NOMO-1 (cell line): ENCODE data around the gene PID1.

Experiments used
- DNase-seq, 2 experiments: peaks; one replicate each; lab custom pipeline; 2025; ENCODE audit not compliant: unreplicated experiment in 2 of 2; lab: John Stamatoyannopoulos, UW

Gene PID1

GRCh38 chr2:229042349-229042748 lies 228.7 kb downstream of the PID1 start:
- DNase-seq = no peak

- no peak for DNase-seq
These were observed 229.4 kb downstream of the PID1 start for GRCh38 chr2:229041691-229042090.

- no peak for DNase-seq
These were observed 233.5 kb downstream of the PID1 start for GRCh38 chr2:229037621-229038020.

GRCh38 chr2:229033816-229034215 lies 237.3 kb downstream of the PID1 start:
- no peak for DNase-seq

GRCh38 chr2:229032608-229033234 lies 238.4 kb downstream of the PID1 start:
- DNase-seq = no peak

- DNase-seq = no peak
These were observed 243.6 kb downstream of the PID1 start for GRCh38 chr2:229027353-229028105.

- DNase-seq = no peak
These were observed 245.4 kb downstream of the PID1 start for GRCh38 chr2:229025653-229026052.

- DNase-seq = no peak
These were observed 248.4 kb downstream of the PID1 start for GRCh38 chr2:229022652-229023051.

GRCh38 chr2:229022071-229022470 lies 249.0 kb downstream of the PID1 start:
- DNase-seq = no peak

GRCh38 chr2:229009816-229010215 lies 261.3 kb downstream of the PID1 start:
- DNase-seq = no peak

- no peak for DNase-seq
These were observed 267.8 kb downstream of the PID1 start for GRCh38 chr2:229003256-229003655.

GRCh38 chr2:229001196-229001595 lies 269.9 kb downstream of the PID1 start:
- no peak for DNase-seq

- DNase-seq = no peak
These were observed 271.8 kb downstream of the PID1 start for GRCh38 chr2:228999326-228999725.

- DNase-seq = no peak
These were observed 282.3 kb downstream of the PID1 start for GRCh38 chr2:228988786-228989185.

- no peak for DNase-seq
These were observed 283.5 kb downstream of the PID1 start for GRCh38 chr2:228987441-228988155.

GRCh38 chr2:228986961-228987360 lies 284.1 kb downstream of the PID1 start:
- no peak for DNase-seq

- DNase-seq = no peak
These were observed 287.4 kb downstream of the PID1 start for GRCh38 chr2:228983700-228984099.

GRCh38 chr2:228974169-228974568 lies 296.9 kb downstream of the PID1 start:
- no peak for DNase-seq
